Transverse colon (tissue), 3 donors: ENCODE measurements around the gene CCR2.

Experiments used
- CTCF ChIP-seq, 5 experiments: fragments of 200-600 bp in 3 of 5; fragments of 450-650 bp in 2 of 5; sonication (generic) in 3 of 5; IDR thresholded peaks; 1 replicate in 2 of 5; 2 replicates in 3 of 5; pipeline ENCODE4 v1.5.1; 2016 to 2017; ENCODE audit warnings: antibody characterized with exemption in 5 of 5, inconsistent platforms in 3 of 5, mild to moderate bottlenecking in 2 of 5, moderate library complexity in 1 of 5
- POLR2A ChIP-seq: fragments of 450-650 bp; IDR thresholded peaks from one replicate; pipeline ENCODE4 v1.6.1; 2016; ENCODE audit warnings: antibody characterized with exemption, mild to moderate bottlenecking, moderate library complexity

- TF ChIP-seq POLR2A (no peak), CTCF (IDR thresholded peaks at IDR 0.05) (no peak)
Observed at GRCh38 chr3:46304739-46305138, 49.2 kb upstream of the CCR2 start.
